Stimulated activated memory B cell treated with anti-CD40 and anti-IgM and Interleukin-4, amounts not matched to agents 10 μg/mL and 1 μg/mL and 100 μg/mL, for 72 hours (primary cell): Measurements from ENCODE around the gene COL4A1.

Source experiments
- ATAC-seq: fragments of 150-1000 bp; cut with Tn5 transposase; 2 replicates; pipeline ENCODE4 v1.10.0; 2021
- H3K27ac Mint-ChIP-seq: one replicate; pipeline ENCODE4 v1.8.0; 2022; ENCODE audit warnings: mild to moderate bottlenecking, mixed read lengths
- H3K27me3 Mint-ChIP-seq: one replicate; pipeline ENCODE4 v1.8.0; 2022; ENCODE audit warnings: mixed read lengths
- H3K36me3 Mint-ChIP-seq: one replicate; pipeline ENCODE4 v1.8.0; 2022; ENCODE audit warnings: mixed read lengths
- H3K4me1 Mint-ChIP-seq: one replicate; pipeline ENCODE4 v1.8.0; 2022; ENCODE audit warnings: mixed read lengths
- H3K4me3 Mint-ChIP-seq: one replicate; pipeline ENCODE4 v1.8.0; 2022; ENCODE audit warnings: mild to moderate bottlenecking, moderate library complexity, mixed read lengths
- H3K9me3 Mint-ChIP-seq: one replicate; pipeline ENCODE4 v1.8.0; 2022; ENCODE audit warnings: mixed read lengths

Gene COL4A1

DNA sequence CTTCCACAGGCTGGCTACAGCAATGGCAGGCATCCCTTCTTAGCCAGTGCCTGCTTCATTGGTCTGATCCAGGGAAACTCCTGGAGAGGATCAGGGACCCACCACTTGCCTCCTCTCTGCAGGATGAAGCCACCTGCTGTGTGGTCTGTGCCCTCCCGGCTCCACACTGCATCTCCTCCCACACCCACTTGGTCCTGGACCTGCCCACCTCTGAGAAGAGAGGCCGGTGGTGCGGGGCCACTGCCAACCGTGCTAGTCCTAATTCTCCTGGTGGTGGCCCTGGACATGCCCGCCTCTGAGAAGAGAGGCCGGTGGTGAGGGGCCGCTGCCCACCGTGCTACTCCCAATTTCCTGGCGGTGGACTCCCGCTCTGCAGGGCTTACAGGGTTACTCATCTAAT lies 98.8 kb downstream of the COL4A1 start:
- H3K4me3 Mint-ChIP-seq: no peak overlapping the region
- H3K36me3 Mint-ChIP-seq: no peaks in the 10 kb centered on the region
- H3K27me3 Mint-ChIP-seq: peaks cover 9% of the 10 kb centered on the region
- H3K27ac Mint-ChIP-seq: no peak overlapping the region
- ATAC-seq: peak; percentile 52
- no peaks in the 10 kb centered on the region for H3K9me3 Mint-ChIP-seq
- H3K4me1 Mint-ChIP-seq: no peaks in the 10 kb centered on the region

DNA sequence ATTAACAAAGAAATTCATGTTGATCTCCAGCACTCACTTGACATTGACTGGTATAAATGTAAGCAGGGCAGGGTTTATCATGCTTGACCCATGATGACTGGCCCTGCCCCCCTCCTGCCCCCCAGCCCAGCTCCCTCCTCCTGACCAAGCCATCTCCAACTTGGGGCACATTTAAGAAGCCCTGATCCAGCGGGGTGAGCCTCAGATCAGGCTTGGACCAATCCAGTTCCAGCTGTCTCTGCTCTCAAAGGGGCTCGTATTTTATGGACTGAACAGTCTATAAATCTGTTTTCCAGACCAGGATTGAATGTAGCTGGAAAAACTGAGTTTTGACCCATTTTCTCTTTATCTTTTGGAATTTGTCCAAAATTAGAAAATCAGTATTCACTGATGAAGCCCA lies 100.0 kb downstream of the COL4A1 start:
- H3K27ac Mint-ChIP-seq: no peak overlapping the region

DNA sequence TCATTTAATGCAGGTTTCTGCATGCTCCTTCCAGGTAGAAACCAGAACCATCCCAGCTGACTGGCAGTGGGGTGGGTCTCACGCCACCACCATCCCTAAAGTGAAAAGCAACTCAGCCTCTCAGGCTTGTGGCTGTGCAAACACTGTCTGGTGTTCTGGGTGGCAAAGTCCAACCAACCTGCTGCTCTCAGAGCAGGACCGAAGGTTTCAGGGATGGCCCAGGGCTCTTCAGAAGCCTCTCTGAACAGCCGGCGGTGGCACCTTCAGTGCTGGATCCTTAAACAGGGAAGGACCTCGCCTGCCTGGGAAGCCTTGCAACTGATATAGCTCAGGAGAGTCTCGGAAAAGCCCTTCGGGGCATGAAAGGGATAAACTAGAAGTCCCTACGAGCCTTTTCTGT lies 100.8 kb downstream of the COL4A1 start:
- no peak overlapping the region for H3K4me3 Mint-ChIP-seq

More for the DNA sequence above, 100.0 kb downstream of the COL4A1 start:
- no peak for ATAC-seq
- H3K4me1 Mint-ChIP-seq: no peaks in the 10 kb centered on the region
- no peaks in the 10 kb centered on the region for H3K36me3 Mint-ChIP-seq
- no peaks in the 10 kb centered on the region for H3K9me3 Mint-ChIP-seq
- no peak overlapping the region for H3K4me3 Mint-ChIP-seq
- H3K27me3 Mint-ChIP-seq: peaks cover under 1% of the 10 kb centered on the region

DNA sequence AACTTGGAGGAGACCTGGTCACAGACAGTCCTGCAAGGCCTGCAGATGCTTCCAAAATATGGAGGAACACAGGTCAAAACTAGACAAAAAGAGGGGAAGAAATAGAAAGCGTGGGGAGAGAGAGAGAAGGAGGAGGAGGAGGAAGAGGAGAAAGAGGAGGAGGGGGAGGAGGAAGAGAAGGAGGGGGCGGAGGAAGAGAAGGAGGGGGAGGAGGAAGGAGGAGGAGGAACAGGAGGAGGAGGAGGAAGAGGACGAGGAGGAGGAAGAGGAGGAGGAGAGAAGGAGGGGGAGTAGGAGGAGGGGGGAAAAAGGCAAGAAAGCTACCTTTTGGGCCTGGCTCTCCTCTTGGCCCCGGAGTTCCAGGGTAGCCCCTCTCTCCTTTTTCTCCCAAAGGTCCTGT lies 105.8 kb downstream of the COL4A1 start:
- H3K4me3 Mint-ChIP-seq: no peak overlapping the region
- no peak for ATAC-seq
- H3K4me1 Mint-ChIP-seq: no peaks in the 10 kb centered on the region
- no peaks in the 10 kb centered on the region for H3K9me3 Mint-ChIP-seq
- H3K27ac Mint-ChIP-seq: no peak overlapping the region
- H3K36me3 Mint-ChIP-seq: no peaks in the 10 kb centered on the region
- peaks cover 32% of the 10 kb centered on the region for H3K27me3 Mint-ChIP-seq

More for the DNA sequence above, 100.8 kb downstream of the COL4A1 start:
- Mint-ChIP-seq H3K9me3 (no peaks in the 10 kb centered on the region), H3K4me1 (no peaks in the 10 kb centered on the region), H3K27me3 (no peaks in the 10 kb centered on the region), H3K36me3 (no peaks in the 10 kb centered on the region), H3K27ac (no peak overlapping the region)
- ATAC-seq: no peak

DNA sequence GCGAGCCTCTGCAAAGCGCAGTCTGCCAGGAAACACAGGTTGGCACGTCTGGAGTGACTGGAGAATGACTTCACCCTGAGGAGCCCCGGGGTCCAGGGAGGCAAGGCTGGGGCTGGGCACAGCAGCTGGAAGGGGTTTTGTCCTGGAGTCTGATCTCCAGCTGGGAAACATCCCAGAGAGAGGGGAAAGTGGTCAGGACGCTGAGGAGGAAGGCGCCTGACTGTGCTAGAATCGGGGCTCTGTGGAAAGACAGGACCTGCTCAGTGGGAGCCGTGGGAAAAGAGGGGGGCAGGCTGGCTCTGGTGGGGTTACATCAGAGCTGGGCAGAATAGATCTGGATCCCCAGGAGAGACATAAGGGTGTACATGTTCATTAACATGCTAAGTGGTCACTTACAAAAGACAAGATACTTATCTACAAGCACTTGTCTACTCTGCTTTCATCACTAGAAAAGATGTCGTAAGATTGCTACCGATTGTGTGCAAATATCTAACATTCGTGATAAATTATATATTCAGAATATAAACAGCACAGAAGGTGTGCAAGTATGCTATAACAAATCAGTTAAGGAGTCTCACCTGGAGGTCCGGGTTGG lies 106.6 kb downstream of the COL4A1 start:
- Mint-ChIP-seq H3K36me3 (no peaks in the 10 kb centered on the region), H3K27ac (no peak overlapping the region), H3K27me3 (peaks cover 40% of the 10 kb centered on the region), H3K9me3 (no peaks in the 10 kb centered on the region), H3K4me1 (no peaks in the 10 kb centered on the region), H3K4me3 (no peak overlapping the region)
- ATAC-seq: no peak

DNA sequence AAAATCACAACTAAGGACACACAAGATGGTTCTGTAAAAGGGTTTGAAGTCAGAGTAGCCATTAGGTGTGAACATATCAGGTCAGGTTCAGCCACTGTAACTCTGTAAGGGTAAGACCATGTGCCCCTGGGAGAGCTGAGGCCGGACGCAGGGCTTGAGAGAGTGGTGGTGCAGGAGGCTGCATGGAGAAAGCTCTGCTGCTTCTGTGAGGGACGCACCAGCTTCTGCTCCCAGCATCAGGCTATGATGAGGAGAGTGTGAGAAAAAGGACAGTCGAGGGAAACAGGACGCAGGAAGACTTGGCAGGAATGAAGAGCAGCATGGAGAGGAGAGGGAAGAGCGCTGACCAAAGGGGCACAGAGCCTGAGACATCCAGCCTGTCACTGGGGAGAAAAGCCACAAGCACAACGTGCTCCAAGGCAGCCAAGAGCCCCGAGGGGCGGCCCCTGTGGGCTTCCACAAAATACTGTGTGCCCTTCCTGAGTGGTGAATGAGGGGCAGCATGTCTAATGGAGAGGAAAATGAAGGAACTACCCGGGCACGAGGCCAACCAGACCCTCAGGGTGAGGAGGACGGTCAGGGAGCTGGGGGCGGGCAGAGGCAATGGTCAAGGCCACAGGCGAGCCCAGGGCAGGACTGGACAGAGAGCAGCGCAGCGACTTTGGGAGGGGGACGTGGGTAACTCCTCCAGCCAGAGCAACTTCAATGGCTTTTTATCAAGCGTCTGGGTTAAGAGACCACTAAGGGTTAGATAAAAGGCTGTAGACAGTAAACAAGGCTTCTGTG lies 107.7 kb downstream of the COL4A1 start:
- Mint-ChIP-seq H3K4me1 (no peaks in the 10 kb centered on the region), H3K27me3 (peaks cover 45% of the 10 kb centered on the region), H3K9me3 (no peaks in the 10 kb centered on the region), H3K4me3 (no peak overlapping the region), H3K36me3 (no peaks in the 10 kb centered on the region), H3K27ac (no peak overlapping the region)
- no peak for ATAC-seq

DNA sequence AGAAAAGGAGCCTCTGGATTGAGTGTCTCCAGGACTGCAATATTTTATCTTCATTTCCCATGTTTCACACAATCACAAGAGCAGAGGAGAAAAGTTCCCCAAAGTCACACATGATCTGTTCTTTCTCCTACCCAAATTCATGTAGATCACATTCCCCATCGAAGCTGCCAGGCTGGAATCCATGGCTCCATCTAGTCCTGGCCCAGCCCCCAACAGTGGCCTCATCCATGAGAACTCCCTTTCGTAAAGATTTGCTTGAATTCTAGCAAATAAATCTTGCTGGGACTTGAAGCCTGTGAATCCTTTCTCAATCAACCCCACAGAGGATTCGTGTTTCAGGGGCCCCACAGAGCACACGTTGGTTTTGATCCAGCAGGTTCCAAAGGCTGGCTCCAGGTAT lies 109.5 kb downstream of the COL4A1 start:
- Mint-ChIP-seq H3K27ac (no peak overlapping the region), H3K36me3 (no peaks in the 10 kb centered on the region), H3K27me3 (peaks cover 45% of the 10 kb centered on the region), H3K4me3 (no peak overlapping the region), H3K4me1 (no peaks in the 10 kb centered on the region), H3K9me3 (no peaks in the 10 kb centered on the region)
- ATAC-seq: no peak

DNA sequence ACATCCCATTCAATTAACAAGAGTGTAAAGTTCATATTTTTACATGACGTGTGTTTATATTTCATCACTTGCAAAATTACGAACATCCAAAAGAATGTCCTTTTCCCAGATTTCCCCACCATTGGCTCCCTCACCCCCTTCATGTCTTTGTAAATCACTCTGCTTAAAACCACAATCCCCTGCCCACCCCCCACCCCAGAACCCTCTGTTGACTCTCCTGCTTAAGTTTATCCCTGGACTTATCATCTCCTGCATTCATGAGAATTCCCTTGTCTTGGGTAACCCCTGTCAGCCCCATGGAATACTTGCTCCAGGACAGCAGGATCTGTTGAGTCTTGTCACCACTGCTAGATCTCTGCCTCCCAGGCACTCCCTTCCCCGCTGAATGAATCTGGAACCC lies 109.9 kb downstream of the COL4A1 start:
- no peak for ATAC-seq
- Mint-ChIP-seq H3K27me3 (peaks cover 45% of the 10 kb centered on the region), H3K4me3 (no peak overlapping the region), H3K9me3 (no peaks in the 10 kb centered on the region), H3K36me3 (no peaks in the 10 kb centered on the region), H3K27ac (no peak overlapping the region), H3K4me1 (no peaks in the 10 kb centered on the region)

DNA sequence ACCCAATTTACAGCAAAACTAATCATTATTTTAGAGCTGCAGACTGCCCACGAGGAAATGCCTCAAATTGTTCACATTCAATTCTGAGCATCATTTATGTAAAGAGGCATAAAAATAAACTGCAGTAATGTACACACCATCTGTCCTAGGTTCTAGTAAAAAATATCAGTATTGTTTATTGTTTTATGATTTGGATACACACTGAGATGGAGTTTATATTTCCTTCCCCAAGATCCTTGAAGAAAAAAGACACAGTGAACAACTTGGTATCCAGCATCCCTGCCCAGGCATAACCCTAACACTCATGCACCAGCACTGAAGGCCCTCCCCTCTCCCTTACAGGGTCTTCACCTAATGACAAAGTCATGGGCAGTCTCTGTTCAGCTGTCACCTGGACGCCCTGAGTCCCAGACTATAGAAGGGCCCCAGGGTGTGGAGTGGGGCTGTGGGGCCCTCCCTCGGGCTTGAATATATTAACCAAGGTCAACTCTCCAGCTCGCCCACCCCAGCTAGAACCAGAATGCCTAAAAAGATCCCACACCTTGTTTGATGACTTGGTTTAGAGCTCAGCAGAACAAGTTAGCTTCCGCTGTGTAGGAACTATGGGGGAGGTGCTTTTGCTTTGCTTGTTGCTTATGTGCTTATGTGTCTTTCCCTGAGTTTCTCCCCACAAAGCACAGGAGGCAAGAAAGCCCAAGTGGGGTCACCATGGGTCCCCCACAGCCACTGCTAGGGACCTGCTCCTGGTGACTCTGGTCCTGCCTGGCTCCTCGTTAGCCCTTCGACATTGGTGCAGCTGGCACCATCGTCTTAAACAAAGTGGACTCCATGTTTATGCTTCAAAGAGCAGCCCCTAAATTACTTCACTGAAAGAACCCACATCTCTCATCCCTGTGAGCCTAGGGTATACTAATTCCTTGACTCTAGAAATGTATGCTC lies 111.1 kb downstream of the COL4A1 start:
- no peak for ATAC-seq
- Mint-ChIP-seq H3K36me3 (no peaks in the 10 kb centered on the region), H3K4me1 (no peaks in the 10 kb centered on the region), H3K9me3 (no peaks in the 10 kb centered on the region), H3K27ac (no peak overlapping the region), H3K4me3 (no peak overlapping the region), H3K27me3 (peaks cover 45% of the 10 kb centered on the region)

DNA sequence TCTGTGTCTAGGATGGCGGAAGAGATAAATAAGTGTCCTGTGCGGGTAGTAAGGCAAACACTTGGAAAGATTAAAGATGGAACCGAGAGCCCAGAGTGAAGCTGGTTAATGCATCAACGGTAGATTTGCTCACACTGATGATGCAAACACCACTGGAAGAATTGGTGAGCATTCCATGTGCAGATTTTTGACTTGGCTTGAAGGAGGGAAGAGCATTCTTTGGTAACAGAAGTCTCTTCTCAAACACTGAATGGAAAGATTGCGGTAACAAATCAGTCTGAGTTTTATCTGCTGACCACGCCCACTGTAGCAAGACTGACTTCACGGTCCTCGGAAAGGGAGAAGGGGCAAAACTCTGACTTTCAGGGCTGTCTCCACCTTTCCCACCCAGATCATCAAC lies 112.5 kb downstream of the COL4A1 start:
- Mint-ChIP-seq H3K4me1 (no peaks in the 10 kb centered on the region), H3K27me3 (peaks cover 37% of the 10 kb centered on the region), H3K9me3 (no peaks in the 10 kb centered on the region), H3K4me3 (no peak overlapping the region), H3K36me3 (no peaks in the 10 kb centered on the region), H3K27ac (no peak overlapping the region)
- ATAC-seq: no peak

DNA sequence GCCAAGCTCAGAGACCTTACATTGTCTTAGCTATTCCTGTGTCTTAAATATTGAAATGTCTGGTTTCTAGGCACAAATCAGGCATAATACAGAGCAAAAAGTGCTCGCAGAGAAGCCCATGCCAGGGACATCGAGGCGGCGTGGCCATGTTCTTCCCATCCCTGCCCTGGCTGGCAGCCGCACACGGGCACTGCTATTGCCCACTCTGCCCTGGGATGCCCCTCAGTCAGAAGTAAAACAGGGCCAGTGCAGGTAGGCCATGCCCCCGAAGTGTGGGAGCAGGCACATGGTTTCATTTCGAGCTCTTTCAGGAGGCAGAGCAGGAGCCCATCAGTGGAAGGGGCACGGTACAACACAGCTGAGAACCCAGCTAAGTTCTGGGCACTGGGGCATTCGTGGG lies 113.5 kb downstream of the COL4A1 start:
- H3K4me3 Mint-ChIP-seq: no peak overlapping the region
- ATAC-seq: no peak
- H3K27ac Mint-ChIP-seq: no peak overlapping the region
- no peaks in the 10 kb centered on the region for H3K4me1 Mint-ChIP-seq
- H3K27me3 Mint-ChIP-seq: peaks cover 28% of the 10 kb centered on the region
- no peaks in the 10 kb centered on the region for H3K9me3 Mint-ChIP-seq
- H3K36me3 Mint-ChIP-seq: no peaks in the 10 kb centered on the region

DNA sequence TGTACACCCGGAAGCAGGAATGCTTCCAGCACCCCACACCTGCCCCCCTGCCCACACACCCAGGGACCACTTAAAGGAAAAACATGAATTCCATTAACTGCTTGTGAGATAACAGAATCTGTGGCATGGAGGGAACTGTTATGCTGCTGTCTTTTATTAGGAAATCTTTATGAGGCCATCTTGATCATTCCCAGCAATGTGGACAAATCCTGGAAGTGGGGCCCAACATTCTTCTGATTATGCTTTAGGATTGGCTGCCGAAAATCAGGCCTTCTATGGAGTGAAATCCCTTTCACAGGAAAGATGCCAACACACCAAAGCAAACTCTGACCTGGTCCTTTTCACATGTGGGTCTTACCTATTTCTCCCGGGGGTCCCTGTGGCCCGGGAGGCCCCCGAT lies 114.5 kb downstream of the COL4A1 start:
- H3K36me3 Mint-ChIP-seq: no peaks in the 10 kb centered on the region
- no peak overlapping the region for H3K27ac Mint-ChIP-seq
- no peaks in the 10 kb centered on the region for H3K9me3 Mint-ChIP-seq
- no peak overlapping the region for H3K4me3 Mint-ChIP-seq
- peaks cover 21% of the 10 kb centered on the region for H3K27me3 Mint-ChIP-seq
- ATAC-seq: no peak
- H3K4me1 Mint-ChIP-seq: no peaks in the 10 kb centered on the region

DNA sequence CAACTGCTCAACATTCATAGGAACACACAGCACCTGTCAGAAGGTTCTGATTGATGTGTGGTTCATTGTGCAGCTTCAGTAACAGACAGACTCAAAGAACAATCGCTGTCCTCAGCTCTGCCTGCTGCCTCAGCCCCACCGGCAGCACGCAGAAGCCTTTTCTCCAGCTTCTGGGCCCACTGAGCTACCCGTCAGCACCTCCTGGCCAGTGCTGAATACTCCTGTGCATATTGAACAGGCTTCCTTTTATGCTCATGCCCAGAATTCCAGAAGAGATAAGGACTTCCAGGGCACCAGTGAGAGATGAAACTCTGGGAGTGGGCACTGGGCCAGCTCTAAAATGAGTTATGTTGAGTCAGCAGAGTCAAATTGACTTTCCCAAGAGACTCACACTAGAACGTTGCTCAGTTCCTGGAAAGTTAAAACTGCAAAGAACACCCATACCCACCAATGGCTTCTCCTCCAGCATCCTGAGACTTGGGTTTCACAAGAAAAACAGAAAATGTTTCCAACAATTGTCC lies 119.3 kb downstream of the COL4A1 start:
- Mint-ChIP-seq H3K27me3 (no peaks in the 10 kb centered on the region), H3K4me1 (no peaks in the 10 kb centered on the region), H3K9me3 (no peaks in the 10 kb centered on the region), H3K27ac (no peak overlapping the region), H3K36me3 (no peaks in the 10 kb centered on the region), H3K4me3 (no peak overlapping the region)
- no peak for ATAC-seq

DNA sequence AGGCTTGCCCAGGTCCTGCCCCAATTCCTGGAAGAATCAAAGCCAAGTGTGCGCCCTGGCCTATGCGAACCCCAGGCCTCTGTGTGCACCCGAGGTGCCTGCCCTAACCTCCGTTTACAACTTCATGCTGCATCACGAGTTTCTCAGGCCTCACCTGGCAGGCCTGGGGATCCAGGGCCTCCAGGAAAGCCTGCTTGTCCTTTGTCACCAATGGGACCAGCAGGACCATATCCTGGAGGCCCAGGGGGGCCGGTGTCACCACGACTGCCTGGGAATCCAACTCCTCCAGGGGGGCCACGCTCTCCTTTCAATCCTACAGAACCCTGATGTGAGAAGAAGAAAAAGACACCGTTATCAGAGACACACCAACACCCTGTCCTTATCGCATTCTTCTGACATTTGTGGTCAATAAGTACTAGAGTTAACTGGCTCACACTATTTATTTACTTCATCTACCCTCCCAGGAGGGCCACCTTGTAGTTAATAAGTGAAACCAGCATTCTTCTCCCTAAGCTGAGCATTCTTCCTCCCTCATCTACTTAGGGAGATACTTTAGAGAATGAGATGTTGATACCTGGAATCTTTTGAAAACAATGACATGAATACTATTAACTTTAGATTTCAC lies 120.6 kb downstream of the COL4A1 start:
- Mint-ChIP-seq H3K36me3 (no peaks in the 10 kb centered on the region), H3K4me1 (no peaks in the 10 kb centered on the region), H3K27ac (no peak overlapping the region), H3K4me3 (no peak overlapping the region), H3K9me3 (no peaks in the 10 kb centered on the region), H3K27me3 (no peaks in the 10 kb centered on the region)
- ATAC-seq: no peak

DNA sequence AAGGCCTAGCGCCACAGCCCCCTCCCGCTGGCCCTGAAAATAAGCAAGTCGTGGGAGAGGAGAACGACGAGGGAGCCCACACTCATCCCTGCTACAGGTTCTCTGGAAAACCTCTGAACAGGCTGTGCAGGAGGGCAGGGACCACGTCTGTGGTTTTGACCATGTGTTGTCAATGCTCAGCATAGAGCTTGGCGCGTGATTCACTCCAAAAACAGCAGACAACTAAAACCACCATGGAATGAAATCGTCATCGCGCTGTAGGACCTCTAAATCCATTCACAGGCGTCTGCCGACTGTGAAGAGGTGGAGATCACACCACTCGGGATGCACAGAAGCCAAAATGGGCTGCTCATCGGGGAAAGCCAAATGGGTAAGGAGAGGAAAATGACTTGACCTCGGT lies 121.3 kb downstream of the COL4A1 start:
- H3K36me3 Mint-ChIP-seq: no peaks in the 10 kb centered on the region
- H3K4me3 Mint-ChIP-seq: no peak overlapping the region
- H3K27ac Mint-ChIP-seq: no peak overlapping the region
- H3K9me3 Mint-ChIP-seq: no peaks in the 10 kb centered on the region
- no peaks in the 10 kb centered on the region for H3K27me3 Mint-ChIP-seq
- no peaks in the 10 kb centered on the region for H3K4me1 Mint-ChIP-seq
- ATAC-seq: no peak
